Hepatocyte (in vitro differentiated cells): ENCODE data around the gene WASF3.

Experiments
- EZH2 ChIP-seq: fragments of 200-600 bp; sonication (generic); IDR thresholded peaks from 2 replicates; pipeline ENCODE4 v1.6.1; 2016; ENCODE audit warnings: antibody characterized with exemption, mild to moderate bottlenecking, borderline replicate concordance
- EZH2phosphoT487 ChIP-seq: fragments of 200-600 bp; sonication (generic); IDR thresholded peaks from one replicate; pipeline ENCODE4 v1.6.1; 2018; ENCODE audit warnings: antibody characterized with exemption, mild to moderate bottlenecking, low read depth, moderate library complexity; ENCODE audit not compliant: unreplicated experiment, severe bottlenecking
- TF ChIP-seq, protein P1 (sequence below): fragments of 200-600 bp; sonication (generic); IDR thresholded peaks from 2 replicates; pipeline ENCODE4 v1.5.1; 2016; ENCODE audit warnings: antibody characterized with exemption, mild to moderate bottlenecking; ENCODE audit not compliant: poor library complexity

DNA sequence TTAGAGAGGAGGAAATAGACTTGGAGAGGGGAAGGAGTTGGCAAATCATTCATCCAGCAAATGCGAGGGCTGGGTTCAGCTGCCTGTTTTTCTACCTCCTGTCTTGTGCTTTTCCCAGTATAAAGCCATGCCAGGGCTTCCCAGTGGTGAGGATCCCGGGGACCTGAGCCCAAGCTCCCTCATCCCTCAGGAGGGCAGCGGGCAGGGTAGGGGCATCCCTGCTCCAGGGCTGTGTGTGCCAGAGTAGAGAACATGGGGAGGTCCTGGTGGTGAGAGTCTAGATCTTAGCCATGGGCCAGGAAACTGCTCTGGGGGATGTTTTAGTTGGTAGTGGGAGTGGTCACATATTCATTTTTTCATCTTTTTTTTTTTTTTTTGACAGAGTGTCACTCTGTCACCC is 159.5 kb downstream of the WASF3 start:
- TF ChIP-seq, protein P1, sequence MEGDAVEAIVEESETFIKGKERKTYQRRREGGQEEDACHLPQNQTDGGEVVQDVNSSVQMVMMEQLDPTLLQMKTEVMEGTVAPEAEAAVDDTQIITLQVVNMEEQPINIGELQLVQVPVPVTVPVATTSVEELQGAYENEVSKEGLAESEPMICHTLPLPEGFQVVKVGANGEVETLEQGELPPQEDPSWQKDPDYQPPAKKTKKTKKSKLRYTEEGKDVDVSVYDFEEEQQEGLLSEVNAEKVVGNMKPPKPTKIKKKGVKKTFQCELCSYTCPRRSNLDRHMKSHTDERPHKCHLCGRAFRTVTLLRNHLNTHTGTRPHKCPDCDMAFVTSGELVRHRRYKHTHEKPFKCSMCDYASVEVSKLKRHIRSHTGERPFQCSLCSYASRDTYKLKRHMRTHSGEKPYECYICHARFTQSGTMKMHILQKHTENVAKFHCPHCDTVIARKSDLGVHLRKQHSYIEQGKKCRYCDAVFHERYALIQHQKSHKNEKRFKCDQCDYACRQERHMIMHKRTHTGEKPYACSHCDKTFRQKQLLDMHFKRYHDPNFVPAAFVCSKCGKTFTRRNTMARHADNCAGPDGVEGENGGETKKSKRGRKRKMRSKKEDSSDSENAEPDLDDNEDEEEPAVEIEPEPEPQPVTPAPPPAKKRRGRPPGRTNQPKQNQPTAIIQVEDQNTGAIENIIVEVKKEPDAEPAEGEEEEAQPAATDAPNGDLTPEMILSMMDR, result no peak
- no peak for TF ChIP-seq EZH2
- no peak for TF ChIP-seq EZH2phosphoT487
